ENCODE measurements around the gene HDAC3.

HDAC3 gene

GRCh38 chr5:141657937-141658545 is 21.4 kb upstream of the HDAC3 start:
- DNase-seq (ENCODE audit: low read depth) = no peak

- no peak for DNase-seq (ENCODE audit: low read depth)
Measured at GRCh38 chr5:141657404-141657803, 20.8 kb upstream of the HDAC3 start.

DNA sequence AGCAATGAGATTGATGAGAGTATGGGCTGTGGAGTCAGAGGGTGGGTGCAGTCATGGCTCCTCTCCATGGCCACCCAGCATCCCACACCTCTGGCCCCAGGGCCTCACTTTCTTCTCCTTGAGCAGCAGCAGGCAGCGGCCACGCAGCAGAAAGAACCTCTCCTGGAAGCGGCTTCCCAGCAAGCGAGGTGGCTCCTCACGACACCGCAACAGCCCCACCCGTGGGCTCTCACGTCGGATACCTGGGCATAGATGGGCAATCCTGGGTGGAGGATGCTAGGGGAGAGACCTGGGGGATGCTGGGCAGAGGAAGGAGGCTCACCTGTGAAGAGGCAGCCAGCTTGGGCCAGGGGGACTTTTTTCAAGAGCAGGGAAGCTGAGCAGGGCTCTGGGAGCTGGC is 19.7 kb upstream of the HDAC3 start:
- no peak for DNase-seq (ENCODE audit: low read depth)

DNA sequence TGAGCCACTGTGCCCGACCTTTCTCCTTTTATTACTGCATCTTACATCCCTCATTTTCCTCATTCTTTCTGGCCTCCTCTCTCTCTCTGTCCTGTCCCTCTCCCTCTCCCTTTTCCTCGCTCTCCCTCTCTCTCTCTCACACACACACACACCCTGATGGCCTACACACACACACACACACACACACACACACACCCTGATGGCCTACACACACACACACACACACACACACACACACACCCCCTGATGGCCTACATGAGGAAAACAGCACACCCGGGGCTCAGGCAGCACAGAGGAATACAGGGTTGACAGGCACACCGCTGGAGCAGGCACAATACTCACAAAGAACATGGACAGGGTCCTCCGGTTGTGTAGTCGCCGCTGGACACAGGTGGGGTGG is 18.4 kb upstream of the HDAC3 start:
- no peak for DNase-seq (ENCODE audit: low read depth)

DNA sequence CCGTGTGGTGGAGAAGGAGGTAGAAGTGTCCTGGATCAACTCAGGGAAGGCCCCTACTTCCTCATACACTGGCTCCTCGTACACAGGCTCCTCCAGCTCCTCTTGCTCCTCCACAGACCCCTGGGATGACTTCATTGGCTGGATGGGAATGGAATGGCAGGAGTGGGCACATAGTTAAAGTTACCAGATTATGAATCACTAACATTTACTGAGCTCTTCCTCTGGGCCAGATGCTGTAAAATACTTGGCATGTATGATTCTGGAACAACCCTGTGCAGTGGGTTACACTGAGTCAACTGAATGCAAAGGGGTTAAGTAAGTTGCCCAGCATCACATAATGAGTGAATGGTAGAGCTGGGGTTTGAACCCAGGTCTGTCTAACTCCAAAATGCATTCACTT is 17.6 kb upstream of the HDAC3 start:
- DNase-seq (ENCODE audit: low read depth) = no peak

DNA sequence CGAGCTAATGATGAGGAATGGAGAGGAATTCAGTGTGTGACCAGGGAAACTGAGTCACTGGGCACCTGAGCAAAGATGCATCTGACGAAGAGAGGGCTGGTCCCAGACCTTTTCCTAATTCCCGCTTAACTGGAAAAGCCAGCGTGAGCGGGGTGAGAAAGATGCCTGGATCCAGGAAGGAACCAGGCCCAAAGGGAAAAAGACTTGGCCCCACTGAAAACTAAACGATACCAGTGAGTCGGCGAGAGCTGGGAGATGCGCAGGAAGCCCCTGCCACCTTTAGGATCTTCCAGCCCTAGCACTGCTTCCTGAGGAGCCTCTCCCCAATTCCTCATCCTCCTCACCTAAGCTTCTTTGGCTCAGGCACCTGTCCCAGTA is 15.1 kb upstream of the HDAC3 start:
- no peak for DNase-seq (ENCODE audit: low read depth)

DNA sequence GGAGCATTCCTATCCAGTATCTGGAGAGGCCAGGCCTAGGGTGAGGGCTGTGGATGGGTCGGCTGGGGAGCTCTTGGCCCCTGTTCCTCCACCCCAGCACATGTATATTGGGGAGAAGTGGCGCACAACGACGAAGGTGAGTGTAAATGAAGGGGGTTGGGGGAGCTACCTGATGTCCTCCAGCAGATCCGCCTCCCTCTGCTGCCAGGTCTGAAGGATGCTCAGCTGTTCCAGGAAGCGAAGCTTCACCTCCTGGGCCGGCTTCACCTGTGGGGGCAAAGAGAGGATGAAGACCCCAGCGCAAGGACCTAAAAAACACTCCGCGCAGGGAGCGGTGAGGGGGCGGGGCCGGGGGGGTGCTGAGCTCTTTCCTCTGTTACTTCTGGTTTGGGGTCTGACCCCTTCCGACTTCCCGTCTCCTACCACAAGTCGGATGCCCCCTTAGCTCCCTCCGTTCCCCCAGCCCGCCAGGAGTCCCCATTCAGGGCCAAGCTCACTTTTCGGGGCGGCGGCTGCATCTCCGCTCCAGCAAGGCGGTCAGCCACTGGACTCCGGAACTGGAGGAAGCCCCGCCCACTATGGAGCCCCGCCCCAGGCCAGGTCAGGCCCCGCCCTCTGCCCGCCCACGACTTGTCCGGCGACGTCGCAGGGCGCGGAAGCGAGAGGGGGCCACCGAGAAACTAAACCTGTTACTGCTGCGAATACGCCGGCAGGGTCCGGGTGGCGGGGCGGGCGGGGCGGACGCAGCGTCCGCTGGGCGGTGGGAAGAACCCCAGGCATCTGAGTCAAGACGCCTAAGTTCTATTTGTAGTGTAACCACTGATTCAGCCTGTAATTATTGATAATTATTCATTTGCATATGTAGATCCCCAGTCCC is 14.4 kb upstream of the HDAC3 start, which contains the start of gene FCHSD1:
FCHSD1 (minus strand) TSS at position 568 of the 877 bp plus-strand sequence; CDS start at position 518, 50 bp downstream.
- peak; percentile 70 for DNase-seq (ENCODE audit: low read depth)

GRCh38 chr5:141649972-141650371 is 13.3 kb upstream of the HDAC3 start:
- no peak for DNase-seq (ENCODE audit: low read depth)

DNA sequence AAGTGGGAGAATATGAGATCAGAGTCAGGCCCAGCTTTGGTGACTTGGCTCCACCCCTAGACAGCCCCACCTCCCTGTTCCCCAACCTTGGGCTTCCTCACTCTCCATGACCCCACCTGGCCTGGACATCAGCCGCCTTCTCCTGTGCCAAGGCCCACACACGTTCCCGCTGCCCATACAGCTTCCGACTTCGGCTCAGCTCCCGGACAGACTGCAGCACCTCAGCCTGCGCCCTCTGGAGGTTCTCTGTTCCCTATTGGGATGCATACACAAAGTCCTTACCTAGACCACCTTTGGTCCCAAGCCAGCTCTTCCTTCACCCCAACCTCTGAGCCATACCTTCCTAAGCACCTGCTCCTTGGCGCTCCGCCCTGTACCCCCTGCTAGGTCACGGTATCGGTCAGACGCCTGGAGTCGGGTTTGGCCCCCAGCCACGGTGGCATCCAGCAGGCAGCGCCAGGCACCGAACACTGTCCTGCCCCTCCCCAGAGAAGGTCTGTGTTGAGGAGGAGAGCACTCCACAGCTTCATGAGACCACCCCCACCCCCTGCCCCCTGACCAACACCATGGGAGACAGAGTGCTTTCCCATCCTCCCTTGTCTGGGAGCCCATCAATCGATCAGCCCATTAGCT is 12.5 kb upstream of the HDAC3 start:
- no peak for DNase-seq (ENCODE audit: low read depth)

- DNase-seq (ENCODE audit: low read depth) = no peak
Measured at GRCh38 chr5:141647851-141648250, 11.2 kb upstream of the HDAC3 start.

- no peak for DNase-seq (ENCODE audit: low read depth)
Measured at GRCh38 chr5:141647242-141647641, 10.6 kb upstream of the HDAC3 start.

DNA sequence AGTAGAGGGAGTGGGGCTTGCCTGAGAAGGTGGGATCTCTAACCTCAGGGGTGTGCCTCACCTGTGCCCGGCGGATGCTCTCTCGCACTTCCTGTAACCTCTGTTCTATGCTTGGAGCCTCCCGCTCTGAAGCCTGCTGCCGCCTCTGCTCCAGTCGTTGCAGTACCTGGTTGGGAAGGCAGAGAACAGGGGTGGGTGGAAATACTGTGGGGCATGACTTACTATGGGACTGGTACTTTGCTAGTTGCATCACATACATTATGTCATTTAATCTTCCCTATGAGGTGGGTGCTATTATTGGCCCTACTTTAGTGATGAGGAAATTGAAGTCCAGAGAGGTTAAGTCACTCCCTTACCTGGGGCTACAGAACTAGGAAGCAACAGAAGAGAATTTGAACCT is 9.4 kb upstream of the HDAC3 start:
- no peak for DNase-seq (ENCODE audit: low read depth)

DNA sequence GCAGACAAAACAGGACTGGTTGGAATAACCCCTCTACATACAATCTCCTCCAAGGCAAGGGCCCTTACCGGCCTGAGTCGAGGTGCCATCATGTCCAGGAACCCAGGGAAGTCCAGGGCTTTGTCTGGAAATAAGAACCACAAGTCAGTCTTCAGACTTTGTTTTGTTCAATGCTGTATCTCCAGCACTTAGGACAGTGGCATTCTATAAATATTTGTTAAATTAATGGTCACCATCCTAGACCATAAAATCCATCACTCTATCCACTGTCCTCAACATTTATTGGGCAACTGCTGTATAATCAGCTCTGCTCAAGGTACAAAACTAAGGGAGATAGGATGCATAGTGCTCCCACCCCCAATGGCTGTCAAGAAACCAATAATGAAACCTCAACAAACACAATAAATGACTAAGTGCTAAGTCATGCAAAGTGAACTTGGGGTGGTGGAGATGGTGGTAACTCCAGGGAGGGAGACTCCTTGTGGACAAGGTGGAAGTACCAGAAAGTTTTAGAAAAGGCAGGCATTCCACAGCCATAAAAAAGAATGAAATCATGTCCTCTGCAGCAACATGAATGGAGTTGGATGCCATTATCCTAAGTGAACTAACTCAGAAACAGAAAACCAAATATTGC is 5.1 kb upstream of the HDAC3 start:
- DNase-seq (ENCODE audit: low read depth) = no peak

DNA sequence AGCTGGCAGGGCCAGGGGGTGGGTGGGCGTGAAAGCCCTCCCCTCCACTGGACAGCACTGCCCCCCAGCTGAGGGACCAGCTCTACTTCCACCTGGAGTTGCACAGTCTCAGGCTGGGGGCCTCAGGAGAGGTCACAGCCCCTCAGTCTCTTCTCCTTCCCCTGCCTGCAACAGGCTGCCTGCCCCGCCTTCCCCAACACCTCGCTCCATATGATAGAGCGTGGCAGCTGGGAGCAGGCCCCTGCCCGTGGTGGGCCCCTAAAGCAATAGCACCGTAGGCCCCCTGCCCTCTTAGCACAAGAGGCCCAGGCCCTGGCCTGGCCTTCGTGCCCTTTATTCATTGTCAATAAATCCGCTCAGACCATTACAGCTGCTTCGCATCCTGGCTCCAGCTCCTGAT is 4.0 kb upstream of the HDAC3 start:
- DNase-seq (ENCODE audit: low read depth) = no peak

DNA sequence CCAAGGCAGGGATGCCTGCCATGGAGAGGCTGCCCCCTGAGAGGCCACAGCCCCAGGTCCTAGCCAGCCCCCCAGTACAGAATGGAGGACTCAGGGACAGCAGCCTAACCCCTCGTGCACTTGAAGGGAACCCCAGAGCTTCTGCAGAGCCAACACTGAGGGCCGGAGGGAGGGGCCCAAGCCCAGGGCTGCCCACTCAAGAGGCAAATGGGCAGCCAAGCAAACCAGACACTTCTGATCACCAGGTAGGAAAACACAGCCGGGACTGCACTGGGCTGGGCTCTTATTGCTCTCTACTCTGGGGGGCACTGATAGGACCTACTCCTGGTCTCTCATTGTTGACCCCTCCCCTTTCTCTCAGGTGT is 3.4 kb upstream of the HDAC3 start:
- DNase-seq (ENCODE audit: low read depth) = no peak

DNA sequence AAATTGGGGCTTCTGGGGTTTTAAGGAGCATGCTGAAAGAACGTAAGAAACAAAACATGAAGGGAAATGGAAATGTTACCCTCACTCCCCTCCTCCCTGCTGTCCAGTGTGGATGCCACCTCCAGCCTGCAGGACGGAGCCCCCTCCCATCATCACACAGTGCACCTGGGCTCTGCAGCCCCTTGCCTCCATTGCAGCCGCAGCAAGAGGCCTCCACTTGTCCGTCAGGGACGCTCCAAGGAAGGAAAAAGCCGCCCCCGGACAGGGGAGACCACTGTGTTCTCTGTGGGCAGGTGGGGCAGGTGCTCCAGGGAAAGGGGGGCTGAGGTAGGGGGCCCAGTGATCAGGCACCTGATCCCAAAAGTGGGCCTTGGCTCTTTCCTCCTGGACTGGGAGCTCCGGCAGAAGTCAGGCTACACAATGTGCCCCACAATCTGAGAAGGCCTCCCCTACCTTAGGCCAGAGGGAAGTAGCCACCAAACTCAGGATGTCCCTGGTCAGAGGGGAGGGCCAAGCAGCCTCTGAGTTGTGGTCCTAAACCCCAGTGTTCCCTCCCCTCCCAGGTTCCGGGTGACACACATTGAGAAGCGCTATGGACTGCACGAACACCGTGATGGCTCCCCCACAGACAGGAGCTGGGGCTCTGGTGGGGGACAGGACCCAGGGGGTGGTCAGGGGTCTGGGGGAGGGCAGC is 2.9 kb upstream of the HDAC3 start:
- DNase-seq (ENCODE audit: low read depth) = no peak

DNA sequence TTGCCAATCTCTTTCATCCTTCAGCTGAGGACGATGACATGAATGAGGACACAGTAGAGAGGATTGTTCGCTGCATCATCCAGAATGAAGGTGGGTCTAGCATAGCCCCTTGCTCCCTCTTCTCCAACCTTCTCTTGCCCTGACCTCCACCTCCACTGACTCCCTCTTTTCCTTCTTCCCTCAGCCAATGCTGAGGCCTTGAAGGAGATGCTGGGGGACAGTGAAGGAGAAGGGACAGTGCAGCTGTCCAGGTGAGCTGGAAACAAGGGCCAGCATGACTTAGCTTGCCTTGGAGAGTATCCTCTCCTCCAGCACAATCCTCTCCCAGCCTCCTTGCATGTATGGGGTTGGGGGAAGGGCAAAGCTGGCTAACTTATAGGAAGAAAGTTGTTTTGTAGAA is 2.1 kb upstream of the HDAC3 start:
- DNase-seq (ENCODE audit: low read depth) = no peak

- peak; percentile 43 for DNase-seq (ENCODE audit: low read depth)
Measured at GRCh38 chr5:141637767-141638419, 1.2 kb upstream of the HDAC3 start.

DNA sequence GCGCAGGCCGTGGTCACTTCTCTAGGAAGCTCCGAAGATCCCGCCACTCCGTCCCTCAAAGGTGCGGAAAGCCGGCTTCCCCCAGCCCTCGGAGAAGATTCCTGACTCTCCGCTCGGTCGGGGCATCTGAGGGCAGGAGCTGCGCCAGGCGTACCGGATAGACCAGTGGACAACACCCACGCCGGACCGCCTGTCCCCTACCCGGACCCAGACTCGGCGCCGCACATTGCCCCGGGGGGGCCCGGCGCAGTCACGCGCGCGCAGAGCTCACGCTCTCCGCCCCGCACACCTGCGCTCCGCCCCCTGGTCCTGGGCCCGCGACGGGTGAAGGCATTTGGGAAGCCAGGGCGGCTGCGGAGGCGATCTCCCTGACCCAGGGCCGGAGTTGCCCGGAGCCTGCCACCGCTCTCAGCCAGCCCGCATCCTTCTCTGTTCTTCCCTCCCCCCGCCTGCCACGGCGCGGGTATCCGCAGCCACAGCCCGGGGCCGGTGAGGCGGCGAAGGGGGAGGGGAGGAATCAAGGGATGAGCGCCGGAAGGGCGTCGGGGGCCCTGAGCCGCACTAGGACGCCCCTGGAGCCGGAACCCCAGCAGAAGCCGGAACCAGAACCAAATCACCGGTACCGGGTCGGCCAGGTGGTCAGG is 596 bp upstream of the HDAC3 start:
- DNase-seq (ENCODE audit: low read depth) = peak; percentile 34

GRCh38 chr5:141636106-141636412 is 590 bp downstream of the HDAC3 start:
- DNase-seq (ENCODE audit: low read depth) = no peak

DNA sequence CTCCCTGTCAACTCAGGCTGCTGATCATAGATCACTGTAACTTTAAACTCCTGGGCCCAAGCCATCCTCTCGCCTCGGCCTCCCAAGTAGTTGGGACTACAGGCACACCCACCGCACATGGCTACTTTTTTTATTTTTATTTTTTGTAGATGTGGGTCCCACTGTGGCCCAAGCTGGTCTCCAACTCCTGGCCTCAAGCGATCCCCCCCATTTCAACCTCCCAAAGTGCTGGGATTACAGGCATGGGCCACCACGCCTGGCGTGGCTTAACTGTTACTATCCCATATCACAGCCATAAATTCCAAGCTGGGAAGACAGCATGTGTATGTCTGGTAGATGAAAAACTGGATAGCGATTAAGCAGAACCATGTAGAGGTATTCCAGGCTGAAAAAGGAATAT is 1.0 kb downstream of the HDAC3 start:
- DNase-seq (ENCODE audit: low read depth) = no peak
